COLO668 (cell line): ENCODE measurements around the gene SLC35F2.

ENCODE experiments used
- DNase-seq: peaks from one replicate; lab custom pipeline; 2025; ENCODE audit not compliant: unreplicated experiment; lab: John Stamatoyannopoulos, UW

Gene SLC35F2

GRCh38 chr11:107743191-107743590 lies 115.4 kb downstream of the SLC35F2 start:
- DNase-seq = no peak

DNA sequence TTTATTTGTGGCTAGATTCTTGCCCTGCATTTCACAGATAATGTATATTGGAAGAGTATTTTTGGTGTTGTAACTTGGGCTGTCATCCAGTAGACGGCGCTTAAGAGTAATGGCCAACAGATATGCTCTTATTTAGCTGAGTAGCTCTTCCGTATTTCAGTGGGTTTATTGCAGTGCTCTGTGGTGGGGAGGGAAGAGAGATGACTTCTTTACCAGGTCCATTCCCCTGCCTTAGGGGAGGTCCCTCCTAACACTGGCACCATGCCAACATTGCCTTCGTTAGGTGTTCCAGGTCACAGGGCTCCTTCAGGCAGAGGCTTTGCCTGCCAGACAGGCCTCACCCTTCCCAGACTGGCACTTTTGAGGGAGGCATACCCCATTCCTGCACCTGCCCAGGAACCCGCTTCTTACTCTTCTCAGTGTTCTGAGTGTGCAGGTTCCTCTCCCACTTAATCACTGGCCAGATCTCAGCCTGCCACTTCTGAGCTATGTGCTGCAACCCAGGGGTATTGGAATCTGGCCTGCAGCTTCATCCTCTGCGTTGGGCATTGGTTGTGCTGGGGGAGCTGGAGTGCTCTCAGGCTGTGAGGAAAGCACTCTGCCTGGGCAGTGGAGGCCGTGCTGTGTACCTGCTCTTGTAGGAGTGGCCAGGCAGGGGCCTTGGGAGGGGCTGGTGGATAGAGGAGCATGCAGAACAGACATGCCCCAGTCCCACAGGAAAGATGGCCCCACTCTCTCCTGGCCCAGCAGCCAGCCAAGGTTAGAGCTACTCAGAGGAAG lies 117.4 kb downstream of the SLC35F2 start:
- no peak for DNase-seq
